Tibial artery (tissue), 4 donors: ENCODE data around the gene SEC61B.

ENCODE experiments used
- DNase-seq, 2 donors: peaks; one replicate each; pipeline ENCODE4 v3.0.0-alpha.2; 2019
- H3K27ac ChIP-seq, 2 donors: fragments of 200-600 bp; sonication (generic) in 1 of 2; 1 replicate in 1 of 2; 2 replicates in 1 of 2; pipeline ENCODE4 v1.5.1; 2018 to 2019; ENCODE audit warnings: mild to moderate bottlenecking in 1 of 2
- H3K27me3 ChIP-seq, 2 donors: fragments of 200-600 bp; sonication (generic) in 1 of 2; one replicate each; pipeline versions ENCODE4 v1.5.1 to v1.6.0; 2016 to 2019
- H3K36me3 ChIP-seq, 3 donors: fragments of 200-600 bp; sonication (generic) in 2 of 3; one replicate each; pipeline ENCODE4 v1.5.1; 2016 to 2019; ENCODE audit warnings: mild to moderate bottlenecking in 2 of 3
- H3K4me1 ChIP-seq, 4 donors: fragments of 200-600 bp; sonication (generic) in 2 of 4; 1 replicate in 3 of 4; 2 replicates in 1 of 4; pipeline ENCODE4 v1.5.1; 2016 to 2019
- H3K4me3 ChIP-seq, 2 donors: fragments of 200-600 bp; sonication (generic) in 1 of 2; 1 replicate in 1 of 2; 2 replicates in 1 of 2; pipeline ENCODE4 v1.5.1; 2018 to 2019; ENCODE audit warnings: mild to moderate bottlenecking in 2 of 2
- H3K9me3 ChIP-seq, 3 donors: fragments of 200-600 bp; sonication (generic) in 1 of 3; one replicate each; pipeline ENCODE4 v1.5.1; 2016 to 2019
- CTCF ChIP-seq, 2 experiments: fragments of 200-600 bp in 1 of 2; fragments of 450-650 bp in 1 of 2; IDR thresholded peaks; one replicate each; pipeline ENCODE4 v1.5.1; 2017 to 2019; ENCODE audit warnings: antibody characterized with exemption in 2 of 2, mild to moderate bottlenecking in 1 of 2, moderate library complexity in 1 of 2
- intact Hi-C: fragments of 100-400 bp; cut with DNase I; formaldehyde crosslinking; loops from one replicate; pipeline ENCODE4 v1.15.0; 2023; ENCODE audit warnings: low total_unique reads

Gene SEC61B

DNA sequence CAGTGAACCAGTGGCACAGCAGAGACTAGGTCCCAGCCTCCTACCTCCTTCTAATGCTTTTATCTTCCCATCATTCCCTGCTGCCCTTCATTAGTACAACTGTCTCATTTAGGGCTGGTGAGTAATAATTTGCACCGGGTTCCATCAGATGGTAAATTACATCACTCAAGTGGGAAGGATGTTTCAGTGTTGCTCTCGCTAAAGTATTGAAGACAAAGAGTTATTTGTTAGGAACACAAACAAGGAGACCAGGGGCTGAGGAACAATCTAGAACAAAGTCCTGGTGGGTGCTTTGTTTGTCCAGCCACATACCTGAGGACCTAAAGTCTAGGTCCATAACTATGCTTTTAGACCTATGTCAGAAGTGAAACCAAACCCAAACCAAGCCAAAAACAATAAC is 52.4 kb downstream of the SEC61B start:
- Histone ChIP-seq H3K27ac (no peak overlapping the region), H3K9me3 (no peaks in the 10 kb centered on the region), H3K36me3 (no peaks in the 10 kb centered on the region), H3K27me3 (no peaks in the 10 kb centered on the region), H3K4me3 (no peak overlapping the region), H3K4me1 (no peaks in the 10 kb centered on the region)
- intact Hi-C loops = no loop called here
- no peak for TF ChIP-seq CTCF (IDR thresholded peaks at IDR 0.05)
- no peak for DNase-seq
